Skeletal muscle satellite cell (primary cell): ENCODE results near the gene FCGR2B. TPM values are rescaled to one million over a fixed set of nuclear protein-coding genes. Genes with fewer than 3 reads are reported as not detected.

ENCODE experiments used
- H3K27me3 ChIP-seq: 2 replicates; pipeline ENCODE4 v1.7.0; 2013; ENCODE audit warnings: low read length; ENCODE audit not compliant: control insufficient read depth, insufficient read depth
- H3K36me3 ChIP-seq: 2 replicates; pipeline ENCODE4 v1.7.0; 2013; ENCODE audit warnings: mild to moderate bottlenecking, control low read depth, low read length; ENCODE audit not compliant: insufficient read depth
- H3K4me1 ChIP-seq: 2 replicates; pipeline ENCODE4 v1.7.0; 2013; ENCODE audit warnings: low read length; ENCODE audit not compliant: control insufficient read depth, insufficient read depth
- H3K4me2 ChIP-seq: 2 replicates; pipeline ENCODE4 v1.7.0; 2013; ENCODE audit warnings: mild to moderate bottlenecking, low read length
- H3K4me3 ChIP-seq: 2 replicates; pipeline ENCODE4 v1.7.0; 2013; ENCODE audit warnings: low read length
- H3K9ac ChIP-seq: 2 replicates; pipeline ENCODE4 v1.7.0; 2013; ENCODE audit warnings: mild to moderate bottlenecking, low read depth, low read length, moderate library complexity
- H3K9me3 ChIP-seq: replicated peaks from 2 replicates; pipeline ENCODE4 v1.7.0; 2013; ENCODE audit warnings: mild to moderate bottlenecking, control low read depth, low read length
- small RNA-seq: library from RNA; depleted of rRNA; stranded (forward); fragments of <200 nt; gene quantifications from one replicate; pipeline ENCODE3, GENCODE V24; 2012

Gene FCGR2B

DNA sequence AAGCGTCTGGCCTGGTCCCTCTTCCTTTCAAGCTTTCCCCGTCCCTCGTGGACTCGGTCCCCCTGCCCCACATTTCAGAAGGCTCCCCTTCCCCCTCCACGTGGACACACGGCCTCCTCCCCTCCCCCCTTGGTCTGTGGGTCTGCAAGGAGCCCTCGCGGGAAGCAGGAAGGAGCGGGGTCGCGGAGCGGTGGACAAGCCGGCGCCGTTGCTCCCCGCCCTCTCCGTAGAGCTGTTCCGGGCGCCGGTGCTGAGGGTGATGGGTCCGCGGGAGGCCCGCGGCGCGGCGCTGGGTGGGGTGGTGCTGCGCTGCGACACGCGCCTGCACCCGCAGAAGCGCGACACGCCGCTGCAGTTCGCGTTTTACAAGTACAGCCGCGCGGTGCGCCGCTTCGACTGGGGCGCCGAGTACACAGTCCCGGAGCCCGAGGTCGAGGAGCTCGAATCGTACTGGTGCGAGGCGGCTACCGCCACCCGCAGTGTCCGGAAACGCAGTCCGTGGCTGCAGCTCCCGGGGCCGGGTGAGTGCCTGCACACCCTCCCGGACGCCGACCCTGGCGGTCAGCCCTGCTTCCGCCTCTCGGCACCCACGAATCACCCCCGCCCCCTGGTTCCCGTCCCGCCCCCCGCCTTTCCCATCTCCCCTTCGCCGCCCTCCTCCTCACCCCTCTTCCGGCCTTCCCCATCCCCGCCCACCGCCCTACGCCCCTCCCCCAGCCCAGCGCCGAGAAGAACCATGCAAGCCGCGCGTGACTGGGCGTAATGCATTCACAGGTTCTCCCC lies 63.7 kb downstream of the FCGR2B start:
- no peaks in the 10 kb centered on the region for H3K9me3 ChIP-seq
- peak overlapping the region; percentile 90 for H3K4me2 ChIP-seq
- peaks cover 42% of the 10 kb centered on the region for H3K4me1 ChIP-seq
- H3K36me3 ChIP-seq, result no peaks in the 10 kb centered on the region
- no peaks in the 10 kb centered on the region for H3K27me3 ChIP-seq
- peak overlapping the region; percentile 88 for H3K4me3 ChIP-seq
- H3K9ac ChIP-seq, result peak overlapping the region; percentile 92

GRCh38 chr1:161727256-161727924 lies 64.4 kb downstream of the FCGR2B start:
- H3K4me1 ChIP-seq, result peaks cover 34% of the 10 kb centered on the region
- peak overlapping the region; percentile 90 for H3K4me2 ChIP-seq
- no peaks in the 10 kb centered on the region for H3K27me3 ChIP-seq
- no peaks in the 10 kb centered on the region for H3K9me3 ChIP-seq
- peak overlapping the region; percentile 92 for H3K9ac ChIP-seq
- H3K36me3 ChIP-seq, result no peaks in the 10 kb centered on the region
- peak overlapping the region; percentile 88 for H3K4me3 ChIP-seq

Small RNA genes lying within 50 kb of the gene (small RNA-seq; reads per million reads assigned to genes)
- gene RF00019, result not detected
